GM18511 (cell line): ENCODE data around the gene PITRM1.
"Not testable (repeated sequence)": the region's sequence is repeated elsewhere in the genome, so short reads cannot be mapped to it uniquely, and the experiment has no call there.

Experiments used
- ATAC-seq: cut with Tn5 transposase; IDR thresholded peaks from one replicate; pipeline ENCODE4 v1.9.1; 2021; ENCODE audit warnings: mild to moderate bottlenecking, moderate library complexity; ENCODE audit not compliant: unreplicated experiment

PITRM1 gene

DNA sequence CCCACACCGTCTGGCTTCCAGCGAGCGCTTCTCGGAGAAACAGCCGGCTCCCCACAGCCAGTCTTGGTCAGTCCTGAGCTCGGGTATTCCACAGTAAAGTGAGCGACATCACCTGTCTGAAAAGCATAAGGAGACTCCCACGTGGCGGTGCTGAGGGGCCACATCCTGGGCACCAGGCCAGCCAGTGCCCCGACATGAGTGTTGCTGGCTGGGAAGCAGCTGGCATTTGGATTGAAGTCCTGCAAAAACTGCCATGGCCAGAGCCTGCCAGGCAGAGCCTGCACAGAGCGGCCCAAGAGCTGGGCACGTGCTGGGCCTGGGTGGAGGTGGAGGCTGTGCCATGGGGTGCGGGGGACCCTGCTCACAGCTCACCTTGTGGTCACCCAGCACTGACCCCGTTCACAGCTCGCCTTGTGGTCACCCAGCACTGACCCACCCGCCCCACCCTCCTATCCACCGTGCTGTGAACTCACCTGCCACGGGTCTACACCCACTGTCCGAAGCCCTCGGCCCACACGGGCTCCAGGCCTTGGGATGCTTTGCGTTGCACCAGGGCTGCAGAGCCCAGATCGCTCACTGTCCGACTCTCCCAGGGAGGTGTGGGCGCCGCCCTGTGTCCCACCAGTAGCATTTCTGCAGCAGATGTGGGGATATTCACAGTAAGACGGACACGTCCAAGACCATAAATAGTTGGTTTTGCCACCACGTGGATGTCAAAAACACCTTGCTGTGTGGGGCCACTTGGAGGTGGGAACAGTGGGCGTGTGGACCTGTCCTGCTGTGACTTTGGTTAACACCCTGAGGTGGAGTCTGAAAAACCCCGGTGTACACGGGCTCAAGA, 48.8 kb downstream of the PITRM1 start:
- ATAC-seq, result no peak

DNA sequence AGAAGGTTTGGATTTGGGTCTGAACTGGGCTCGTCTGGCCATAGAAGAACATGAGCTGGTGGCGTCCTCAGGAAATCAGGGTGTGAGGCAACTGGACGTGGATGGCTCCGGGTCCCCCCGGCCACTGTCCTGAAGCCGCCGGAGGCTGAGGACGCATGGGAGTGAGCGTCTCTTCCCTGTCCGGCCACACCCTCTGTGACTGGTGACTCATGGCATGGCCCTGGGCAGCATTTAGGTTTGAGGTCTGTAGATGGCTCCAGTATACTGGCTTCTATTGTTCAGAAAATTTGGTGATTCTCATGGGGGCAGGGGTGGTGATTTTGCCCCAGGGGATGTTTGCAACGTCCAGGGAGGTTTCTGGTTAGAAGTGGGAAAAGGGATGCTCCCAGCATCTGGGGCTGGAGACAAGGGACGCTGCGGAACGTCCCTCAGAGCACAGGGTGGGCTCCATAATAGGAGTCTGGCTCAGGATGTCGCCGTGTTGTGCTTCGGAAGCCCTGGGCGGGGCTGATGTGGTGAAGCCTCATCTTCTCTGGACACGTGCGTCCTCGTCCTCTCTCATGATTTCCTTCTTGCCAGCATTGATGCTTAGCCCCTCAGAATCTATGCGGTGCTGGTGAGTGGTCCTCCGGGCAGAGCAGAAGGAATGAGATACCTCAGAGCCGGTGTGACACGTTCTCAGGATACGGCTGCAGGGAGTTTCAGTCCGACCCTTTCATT, 49.9 kb downstream of the PITRM1 start:
- ATAC-seq, result no peak

DNA sequence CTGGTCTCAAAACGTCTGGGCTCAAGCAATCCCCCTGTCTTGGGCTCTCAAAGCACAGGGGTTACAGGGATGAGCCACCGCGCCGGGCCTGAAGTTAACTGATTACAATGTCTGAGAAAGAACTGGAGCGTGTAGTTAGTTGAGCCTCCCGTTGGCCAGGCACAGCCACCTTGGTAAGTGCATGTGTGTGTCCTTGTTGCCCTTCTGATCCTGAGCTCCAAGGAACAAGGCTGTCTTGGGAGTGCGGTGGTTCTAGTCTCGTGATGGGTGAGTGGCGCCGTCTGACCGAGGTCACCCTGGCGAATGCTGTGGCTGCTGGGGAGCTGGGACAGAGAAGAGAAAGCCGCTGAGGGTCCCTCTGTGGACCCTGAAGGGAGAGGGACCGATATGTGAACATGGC, 50.5 kb downstream of the PITRM1 start:
- no peak for ATAC-seq

DNA sequence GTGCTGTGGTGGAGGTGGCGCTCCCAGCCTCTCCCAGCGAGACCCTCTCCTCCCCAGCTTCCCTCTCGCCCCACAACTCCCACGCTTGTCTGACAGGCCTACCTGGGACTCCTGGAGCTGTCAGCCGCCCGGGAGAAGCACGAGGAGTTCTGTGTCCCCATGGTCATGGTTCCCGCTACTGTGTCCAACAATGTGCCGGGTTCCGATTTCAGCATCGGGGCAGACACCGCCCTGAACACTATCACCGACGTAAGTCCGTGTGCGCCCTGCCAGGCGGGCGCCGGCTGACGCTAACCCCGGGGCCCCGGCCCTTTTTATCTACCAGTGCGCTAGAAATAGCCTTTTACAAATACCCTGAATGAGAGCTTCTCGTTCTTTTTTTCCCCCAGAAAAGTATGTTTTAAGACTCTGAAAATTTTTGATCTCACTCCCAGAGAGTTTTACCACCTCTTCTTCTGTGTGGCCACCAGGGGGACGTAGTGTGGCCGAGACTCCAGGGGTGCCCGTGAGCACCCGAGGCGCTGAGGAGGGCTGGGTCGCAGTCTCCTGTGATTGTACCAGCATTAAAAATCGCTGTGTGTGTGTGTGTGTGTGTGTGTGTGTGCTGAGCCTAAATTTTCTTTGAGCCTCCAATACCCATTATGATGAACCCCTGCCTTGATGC, 52.7 kb downstream of the PITRM1 start:
- ATAC-seq, result no peak

DNA sequence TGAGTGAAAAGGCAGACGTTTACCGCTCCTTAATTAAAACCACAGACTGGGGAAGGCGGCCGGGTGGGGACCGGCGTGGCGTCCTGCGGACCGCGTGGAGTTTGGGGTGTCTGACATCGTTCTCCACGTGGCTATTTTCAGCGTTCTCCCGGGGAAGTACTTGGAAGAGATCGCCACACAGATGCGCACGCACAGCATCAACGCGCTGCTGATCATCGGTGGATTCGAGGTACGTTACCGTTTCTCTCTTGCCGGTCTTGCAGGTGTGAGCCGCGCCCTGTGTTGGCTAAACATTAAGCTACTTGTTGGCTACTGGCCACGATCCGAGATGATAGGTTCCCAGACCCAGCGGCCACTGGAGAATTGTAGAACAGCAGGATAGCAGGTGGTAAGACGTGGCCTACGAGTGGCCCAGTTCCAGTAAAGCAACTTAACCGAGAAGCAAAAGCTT, 53.9 kb downstream of the PITRM1 start:
- no peak for ATAC-seq

DNA sequence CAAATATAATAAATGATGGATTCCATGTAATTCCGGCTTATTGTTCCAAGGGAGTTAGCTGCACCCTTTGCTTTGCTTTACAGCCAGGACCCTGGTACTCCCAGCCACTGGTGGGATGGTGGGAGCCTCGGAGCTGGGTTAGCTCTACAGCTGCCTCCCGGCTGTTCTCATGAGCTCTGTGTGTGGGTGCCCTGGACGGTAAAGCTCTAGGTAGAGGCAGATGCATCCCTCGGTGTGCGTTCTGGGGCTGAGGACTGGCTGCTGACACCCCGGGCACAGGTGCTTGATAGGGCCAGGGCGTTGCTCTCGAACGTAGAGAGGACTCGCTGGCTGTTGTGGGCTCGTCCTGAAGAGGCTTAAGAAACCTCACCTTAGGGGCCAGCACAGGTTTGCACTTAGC, 55.1 kb downstream of the PITRM1 start:
- no peak for ATAC-seq

DNA sequence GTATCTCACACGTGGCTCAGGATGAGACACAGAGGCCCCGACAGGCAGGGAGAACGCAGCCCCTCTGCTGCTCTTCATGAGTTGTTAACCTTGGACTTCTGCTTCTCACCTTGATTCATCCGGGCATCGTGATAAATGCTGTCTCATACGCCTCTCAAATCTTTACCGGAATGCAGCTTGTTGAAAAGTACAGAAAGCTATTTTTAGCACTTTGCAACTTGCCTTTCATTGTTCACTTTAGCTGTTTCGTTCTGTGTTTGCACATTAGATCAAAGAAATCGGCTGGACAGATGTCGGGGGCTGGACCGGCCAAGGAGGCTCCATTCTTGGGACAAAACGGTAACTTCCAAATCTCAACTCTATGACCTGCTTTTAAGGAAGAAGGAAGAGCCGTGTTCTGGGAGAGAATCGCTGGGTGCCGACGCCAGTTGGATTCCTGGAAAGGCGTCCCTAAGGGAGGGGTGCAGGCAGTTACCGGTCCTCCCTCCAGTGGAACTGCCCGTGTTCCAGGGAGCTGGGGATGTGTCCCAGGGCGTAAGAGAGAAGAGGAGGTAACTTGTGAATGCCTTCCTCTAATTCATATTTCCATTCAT, 56.0 kb downstream of the PITRM1 start:
- no peak for ATAC-seq

DNA sequence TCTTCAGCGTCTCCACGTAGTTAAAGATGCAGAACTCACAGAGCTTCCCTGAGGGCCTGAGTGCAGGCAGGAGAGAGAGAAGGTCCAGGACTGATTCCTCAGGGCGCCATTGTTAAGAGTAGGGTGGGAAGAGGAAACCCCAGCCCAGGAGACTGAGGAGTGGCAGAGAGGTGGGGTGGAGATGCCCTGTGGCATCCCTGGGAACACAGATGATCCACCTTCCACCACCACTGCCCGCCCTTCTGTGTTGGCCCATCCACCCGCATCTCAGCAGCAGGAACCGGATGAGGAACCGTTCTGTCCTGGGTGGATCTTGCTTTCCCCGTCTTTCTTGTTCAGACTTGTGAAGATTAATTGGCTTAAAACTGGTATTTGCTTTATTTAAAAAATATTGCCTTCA, 56.9 kb downstream of the PITRM1 start:
- no peak for ATAC-seq

DNA sequence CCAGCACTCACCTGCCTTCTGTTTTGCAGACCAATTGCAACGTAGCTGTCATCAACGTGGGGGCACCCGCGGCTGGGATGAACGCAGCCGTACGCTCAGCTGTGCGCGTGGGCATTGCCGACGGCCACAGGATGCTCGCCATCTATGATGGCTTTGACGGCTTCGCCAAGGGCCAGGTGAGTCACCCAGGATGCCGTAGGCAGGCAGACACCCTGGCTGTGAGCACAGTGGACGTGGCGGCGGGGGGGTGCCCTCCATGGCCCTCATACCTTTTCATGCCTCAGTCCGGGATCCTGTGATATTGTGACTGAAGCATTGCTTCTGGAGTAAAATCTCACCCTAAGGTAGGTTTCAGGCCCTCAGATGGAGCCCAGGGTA, 59.2 kb downstream of the PITRM1 start:
- no peak for ATAC-seq

DNA sequence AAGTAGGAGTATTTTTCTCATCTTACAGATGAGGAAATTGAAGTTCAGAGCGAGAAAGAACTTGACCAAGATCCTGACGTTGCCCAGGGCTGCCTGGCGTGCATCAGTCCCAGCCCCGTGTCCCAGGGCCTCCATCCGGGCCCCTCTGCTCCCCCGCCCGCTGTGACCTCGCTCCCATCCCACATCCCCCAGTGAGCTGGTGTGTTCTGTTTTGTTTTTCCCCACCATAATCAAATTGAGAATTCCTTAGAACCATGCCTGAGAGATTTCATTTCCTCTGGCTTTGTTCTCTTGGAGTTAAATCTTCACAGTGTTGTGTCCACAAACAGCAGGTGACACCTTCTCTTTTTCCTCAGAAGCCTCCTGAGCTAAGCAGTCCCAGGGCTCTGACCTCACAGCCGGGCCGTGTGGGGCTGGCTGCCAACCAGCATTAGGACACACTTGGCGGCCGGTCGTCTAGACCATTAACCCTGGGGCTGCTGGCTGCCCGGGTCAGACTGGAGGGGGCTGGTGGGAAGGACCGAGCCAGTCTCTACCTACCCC, 60.9 kb downstream of the PITRM1 start:
- ATAC-seq, result no peak

DNA sequence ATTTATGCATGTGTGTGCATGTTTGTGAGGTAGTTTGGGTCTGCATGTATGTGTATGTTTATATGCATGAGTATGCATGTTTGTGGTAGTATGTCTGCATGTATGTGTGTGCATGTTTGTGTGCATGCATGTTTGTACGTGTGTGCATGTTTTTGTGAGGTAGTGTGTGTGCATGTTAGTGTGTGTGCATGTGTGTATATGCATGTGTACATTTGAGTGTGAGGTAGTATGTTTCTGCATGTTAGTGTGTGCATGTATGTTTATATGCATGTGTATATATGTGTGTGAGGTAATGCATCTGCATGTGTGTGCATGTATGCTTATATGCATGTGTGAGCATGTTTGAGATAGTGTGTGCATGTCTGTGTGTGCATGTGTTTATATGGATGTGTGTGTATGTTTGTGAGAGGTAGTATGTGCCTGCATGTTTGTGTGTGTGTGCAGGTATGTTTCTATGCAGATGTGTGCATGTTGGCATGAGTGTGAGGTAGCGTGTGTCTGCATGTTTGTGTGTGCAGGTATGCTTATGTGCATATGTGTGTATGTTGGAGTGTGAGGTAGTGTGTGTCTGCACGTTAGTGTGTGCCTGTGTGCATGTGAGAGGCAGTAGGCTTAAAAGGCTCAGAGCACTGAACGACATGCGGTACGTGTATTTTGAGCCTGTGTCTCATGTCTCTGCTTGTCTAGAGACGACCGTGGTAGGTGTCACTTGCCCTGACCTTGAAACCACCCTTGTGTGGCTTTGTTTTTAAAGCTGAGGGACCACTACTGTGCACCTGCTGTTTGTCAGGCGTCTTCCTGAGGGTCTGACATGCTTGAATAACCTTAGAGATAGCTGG, 61.6 kb downstream of the PITRM1 start:
- ATAC-seq, result no peak

DNA sequence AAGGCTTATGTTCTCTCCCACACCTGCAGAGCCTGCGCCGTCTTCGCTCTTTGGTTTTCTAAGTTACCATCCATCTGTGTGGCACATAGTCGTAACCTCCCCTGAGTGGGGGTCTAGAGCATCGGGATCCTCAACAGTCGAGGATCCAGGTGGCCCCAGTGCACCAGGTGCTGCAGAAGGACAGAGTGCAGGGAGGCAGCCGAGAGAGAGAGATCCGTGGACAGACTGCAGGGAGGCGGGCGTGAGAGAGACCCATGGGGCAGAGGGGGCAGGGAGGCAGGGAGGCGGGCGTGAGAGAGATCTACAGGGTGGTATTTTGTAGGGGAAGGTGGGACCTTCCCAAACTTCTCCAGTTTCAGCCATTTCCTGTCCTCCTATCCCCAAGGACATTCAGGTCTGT, 62.9 kb downstream of the PITRM1 start:
- no peak for ATAC-seq

DNA sequence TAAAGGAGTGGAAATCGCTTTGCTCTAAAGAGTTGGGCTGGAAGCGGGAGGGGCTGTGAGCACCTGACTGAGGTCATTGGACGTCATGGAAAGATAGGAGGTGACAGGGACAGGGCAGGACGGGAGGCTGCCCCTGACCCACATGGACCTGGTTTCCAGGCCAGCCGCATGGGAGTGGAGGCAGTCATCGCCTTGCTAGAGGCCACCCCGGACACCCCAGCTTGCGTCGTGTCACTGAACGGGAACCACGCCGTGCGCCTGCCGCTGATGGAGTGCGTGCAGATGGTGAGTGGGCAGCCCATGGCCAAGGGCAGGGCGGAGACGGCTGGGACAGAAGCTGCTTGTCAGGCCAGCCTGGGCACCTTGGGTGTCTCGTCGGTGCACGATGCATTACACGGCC, 63.4 kb downstream of the PITRM1 start:
- ATAC-seq, result no peak

DNA sequence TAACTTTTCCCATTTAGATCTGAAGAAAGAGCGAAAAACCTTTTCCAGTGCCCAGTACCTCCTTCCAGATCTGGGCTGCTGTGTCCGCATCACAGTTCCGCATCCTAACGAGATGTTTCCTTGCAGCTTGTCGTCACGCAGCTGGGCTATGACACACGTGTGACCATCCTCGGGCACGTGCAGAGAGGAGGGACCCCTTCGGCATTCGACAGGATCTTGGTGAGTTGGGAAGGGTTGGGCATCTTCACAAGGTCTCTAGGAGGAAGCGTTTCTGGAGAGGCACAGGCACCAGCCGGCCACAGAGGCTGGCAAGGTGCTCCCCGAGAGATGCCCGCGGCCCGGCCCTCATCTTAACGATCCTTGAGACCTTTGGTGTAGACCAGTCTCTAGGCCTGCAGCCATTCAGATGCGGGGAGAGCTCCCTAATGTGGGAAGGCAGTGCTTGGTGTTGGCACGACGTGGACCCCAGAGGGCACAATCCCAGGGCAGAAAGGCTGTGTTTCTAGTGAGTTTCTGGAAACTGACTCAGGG, 63.9 kb downstream of the PITRM1 start:
- ATAC-seq, result no peak

DNA sequence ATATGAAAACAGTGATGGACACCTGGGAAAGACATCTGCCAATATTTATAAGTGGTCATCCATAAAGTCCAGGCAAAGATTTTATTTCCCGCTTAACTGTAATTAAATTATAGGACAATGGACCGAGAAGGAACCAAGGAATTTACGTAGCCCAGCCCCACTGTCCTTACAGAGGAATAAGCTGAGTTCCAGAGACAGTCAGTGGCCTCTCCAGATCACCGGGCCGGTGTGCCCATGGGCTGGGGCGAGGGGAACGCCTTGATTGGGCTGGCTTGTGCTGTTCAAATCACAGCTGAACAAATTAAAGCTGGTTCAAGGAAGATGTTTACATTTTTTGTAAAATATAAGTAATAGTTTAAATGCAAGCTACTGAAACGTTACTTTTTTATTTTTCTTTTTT, 64.5 kb downstream of the PITRM1 start:
- no peak for ATAC-seq

DNA sequence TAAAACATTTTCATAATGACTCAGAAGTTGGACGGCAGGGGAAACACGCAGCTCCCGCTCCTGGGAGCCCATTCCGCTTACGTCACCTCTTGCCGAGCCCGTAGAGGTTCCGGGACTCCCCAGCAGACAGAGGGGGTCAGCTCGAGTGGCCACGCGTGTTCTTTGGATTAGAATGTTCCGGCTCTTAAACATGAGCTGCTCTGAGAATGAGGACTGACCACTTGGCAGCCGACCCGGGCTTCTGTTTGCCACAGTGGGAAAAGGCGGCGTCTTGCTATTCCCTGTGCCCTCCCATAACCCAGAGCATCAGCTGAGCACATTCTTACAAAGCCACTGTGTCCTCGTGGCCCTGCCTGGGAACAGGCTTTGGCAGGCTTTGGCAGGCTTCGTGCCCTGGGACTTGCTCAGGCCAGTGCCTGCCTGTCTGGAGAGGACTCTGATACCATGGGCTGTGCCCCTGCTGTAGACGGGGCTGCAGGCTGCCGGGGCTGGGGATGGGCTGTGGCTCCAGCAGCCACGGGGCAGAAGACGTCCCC, 65.1 kb downstream of the PITRM1 start:
- no peak for ATAC-seq

DNA sequence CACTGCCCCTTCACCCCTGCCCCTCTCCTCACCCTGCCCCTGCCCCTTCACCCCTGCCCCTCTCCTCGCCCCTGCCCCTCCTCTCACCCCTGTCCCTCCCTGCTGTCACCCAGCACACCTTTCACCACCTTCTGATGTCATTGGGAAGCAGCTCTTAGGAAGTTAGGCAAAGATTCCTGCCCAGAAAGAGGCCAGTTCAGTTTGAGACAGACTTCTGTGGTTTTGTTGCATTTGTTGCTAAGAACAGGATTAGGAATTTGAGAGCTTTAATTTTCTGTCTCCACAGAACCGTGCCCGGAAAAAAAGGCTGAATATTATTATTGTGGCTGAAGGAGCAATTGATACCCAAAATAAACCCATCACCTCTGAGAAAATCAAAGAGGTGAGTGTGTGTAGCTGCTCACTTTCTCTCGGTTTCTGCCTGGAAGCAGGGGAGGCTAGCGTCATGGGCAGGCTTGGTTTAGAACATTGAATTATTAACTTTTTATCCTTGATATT, 65.6 kb downstream of the PITRM1 start:
- no peak for ATAC-seq

DNA sequence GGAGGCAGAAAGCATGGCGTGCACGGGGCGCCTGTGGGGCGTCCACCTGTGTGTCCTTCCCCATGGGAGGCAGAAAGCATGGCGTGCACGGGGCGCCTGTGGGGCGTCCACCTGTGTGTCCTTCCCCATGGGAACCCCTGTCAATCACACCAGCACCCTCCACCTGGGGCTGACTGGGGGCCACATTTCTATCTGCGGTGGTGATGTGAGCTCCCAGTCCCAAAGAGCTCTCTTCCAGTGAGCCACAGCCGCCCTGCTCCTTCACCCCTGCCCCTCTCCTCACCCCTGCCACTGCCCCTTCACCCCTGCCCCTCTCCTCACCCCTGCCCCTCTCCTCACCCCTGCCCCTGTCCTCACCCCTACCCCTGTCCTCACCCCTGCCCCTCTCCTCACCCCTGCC, 66.3 kb downstream of the PITRM1 start:
- ATAC-seq, result not testable (repeated sequence)

DNA sequence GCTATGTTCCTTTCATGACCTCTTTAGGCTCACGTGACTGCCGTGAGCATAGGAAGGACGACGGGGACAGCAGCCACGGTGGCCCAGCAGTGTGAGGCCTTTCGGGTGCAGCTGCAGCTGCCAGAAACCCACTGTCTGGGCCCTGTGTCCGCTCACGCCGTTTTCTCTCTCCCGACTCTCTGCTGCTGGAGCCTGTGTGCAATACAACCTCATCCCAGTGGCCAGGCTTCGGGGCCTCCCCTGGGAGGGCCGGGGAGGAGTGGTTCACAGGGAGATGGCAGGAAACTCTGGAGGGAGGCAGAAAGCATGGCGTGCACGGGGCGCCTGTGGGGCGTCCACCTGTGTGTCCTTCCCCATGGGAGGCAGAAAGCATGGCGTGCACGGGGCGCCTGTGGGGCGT, 66.7 kb downstream of the PITRM1 start:
- ATAC-seq, result no peak

DNA sequence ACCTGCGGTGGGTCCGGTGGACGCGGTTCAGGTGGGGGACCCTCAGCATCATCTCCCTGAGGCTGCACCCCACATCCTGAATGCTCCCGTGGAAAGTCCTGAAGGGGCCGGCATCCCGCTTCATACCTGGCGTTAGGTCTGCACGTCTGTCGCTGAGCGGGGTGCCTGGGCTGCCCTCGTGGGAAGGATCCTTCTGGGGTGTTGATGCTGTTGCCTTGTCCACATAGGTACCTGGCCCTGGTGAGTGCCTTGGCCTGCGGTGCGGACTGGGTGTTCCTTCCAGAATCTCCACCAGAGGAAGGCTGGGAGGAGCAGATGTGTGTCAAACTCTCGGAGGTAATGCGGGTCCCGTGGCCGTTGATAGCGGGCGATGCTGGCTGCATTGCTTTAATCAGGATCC, 67.4 kb downstream of the PITRM1 start:
- no peak for ATAC-seq
